HS-5 (cell line): ENCODE data around the gene VPS35L.
A peak's percentile ranks its signal among the peaks of the same experiment; 100 is the strongest.
"Not testable (repeated sequence)": the region's sequence is repeated elsewhere in the genome, so short reads cannot be mapped to it uniquely, and the experiment has no call there.

Experiments
- DNase-seq: peaks from one replicate; pipeline ENCODE4 v3.0.0-alpha.2; 2012; ENCODE audit warnings: low read depth

VPS35L gene

DNA sequence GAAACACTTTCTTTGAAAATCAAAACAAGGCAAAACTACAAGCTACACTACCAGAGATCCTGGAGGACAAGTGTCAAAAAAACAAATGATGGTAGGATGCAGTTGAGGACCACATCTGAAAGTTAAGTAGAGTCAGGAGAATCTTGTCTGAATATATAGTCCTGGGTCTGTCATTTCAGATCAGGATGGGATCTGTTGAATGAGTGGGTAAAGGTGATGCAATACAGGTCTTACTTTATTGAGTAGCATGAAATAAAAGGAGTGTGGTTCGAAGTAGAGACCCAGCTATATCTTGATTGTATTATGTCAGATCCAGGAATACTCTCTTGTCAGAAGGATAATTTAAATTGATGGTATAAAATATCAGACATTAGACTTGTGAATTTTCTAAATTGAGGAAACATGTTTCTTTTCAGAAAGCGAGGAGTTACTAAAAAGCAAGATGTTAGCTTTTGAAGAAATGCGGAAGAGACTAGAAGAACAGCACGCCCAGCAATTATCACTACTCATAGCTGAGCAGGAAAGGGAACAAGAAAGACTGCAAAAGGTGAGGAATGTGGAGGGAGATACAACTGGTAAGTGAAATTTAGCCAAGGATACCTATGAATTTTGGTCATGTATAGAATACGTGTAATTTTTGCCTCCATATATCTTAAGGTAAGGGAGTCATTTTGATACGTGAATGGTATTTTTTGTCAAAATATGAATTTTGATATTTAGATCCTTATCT is 15.1 kb upstream of the VPS35L start:
- no peak for DNase-seq

DNA sequence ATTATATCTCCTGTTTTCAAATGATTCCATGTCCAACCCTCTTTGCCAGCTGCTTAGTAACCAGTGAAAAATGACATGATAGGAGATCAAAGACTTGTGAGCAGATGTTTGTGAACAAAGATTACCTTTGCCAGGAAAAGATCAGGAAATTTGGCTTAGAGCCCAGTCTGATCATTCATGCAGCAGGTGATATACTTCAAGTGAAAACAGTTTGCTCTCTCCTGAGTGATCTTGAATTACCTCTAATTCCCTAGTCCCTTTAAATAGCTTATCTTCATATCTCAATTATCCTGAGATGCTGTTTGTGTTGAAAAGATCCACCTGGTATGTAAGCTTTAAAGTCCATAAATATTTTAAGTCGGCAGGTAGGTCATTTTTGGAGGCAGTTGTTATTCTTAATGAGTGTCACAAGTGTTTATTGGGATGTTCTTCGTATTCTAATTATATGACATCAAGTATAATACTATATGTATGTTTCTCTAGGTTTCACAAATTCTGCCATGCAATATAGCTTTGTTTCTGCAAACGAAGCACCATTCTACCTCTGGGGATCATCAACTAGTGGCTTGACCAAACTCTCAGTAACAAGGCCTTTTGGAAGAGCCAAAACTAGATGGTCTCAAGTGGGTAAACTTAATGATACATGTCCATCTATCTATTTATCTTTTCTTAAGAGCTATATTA is 13.2 kb upstream of the VPS35L start:
- DNase-seq = no peak

DNA sequence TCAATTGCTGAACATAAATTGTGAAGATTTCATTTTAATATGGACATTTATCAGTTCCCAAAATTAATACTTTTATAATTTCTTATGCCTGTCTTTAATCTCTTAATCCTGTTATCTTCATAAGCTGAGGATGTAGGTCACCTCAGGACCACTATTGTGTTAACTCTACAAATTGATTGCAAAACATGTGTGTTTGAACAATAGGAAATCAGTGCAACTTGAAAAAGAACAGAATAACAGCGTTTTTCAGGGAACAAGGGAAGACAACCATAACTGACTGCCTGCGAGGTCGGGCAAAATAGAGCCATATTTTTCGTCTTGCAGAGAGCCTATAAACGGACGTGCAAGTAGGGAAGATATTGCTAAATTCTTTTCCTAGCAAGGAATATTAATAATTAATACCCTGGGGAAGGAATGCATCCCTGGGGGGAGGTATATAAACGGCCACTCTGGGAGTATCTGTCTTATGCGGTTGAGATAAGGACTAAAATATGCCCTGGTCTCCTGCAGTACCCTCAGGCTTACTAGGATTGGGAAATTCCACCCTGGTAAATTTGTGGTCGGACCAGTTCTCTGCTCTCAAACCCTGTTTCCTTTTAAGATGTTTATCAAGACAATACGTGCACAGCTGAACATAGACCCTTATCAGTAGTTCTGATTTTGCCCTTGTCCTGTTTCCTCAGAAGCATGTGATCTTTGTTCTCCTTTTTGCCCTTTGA is 12.1 kb upstream of the VPS35L start:
- DNase-seq = not testable (repeated sequence)

DNA sequence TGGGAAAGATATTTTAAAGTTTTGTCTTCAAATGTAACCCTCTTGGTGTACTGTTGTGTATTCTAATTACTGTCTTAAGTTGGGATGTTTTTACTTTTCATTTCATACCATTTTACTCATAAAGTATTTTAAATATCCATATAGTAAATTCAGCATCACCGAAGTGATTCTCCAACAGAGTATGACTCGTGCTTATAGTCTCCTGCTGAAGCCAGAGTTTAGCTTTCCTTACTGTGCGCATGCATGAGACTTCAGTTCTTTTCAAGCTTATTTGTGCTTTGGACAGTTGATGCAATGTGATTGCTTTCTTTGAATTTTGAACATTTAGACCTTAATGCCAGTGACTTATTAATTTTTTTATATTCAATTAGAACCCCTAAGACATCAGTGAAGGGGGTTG is 7.4 kb upstream of the VPS35L start:
- no peak for DNase-seq

DNA sequence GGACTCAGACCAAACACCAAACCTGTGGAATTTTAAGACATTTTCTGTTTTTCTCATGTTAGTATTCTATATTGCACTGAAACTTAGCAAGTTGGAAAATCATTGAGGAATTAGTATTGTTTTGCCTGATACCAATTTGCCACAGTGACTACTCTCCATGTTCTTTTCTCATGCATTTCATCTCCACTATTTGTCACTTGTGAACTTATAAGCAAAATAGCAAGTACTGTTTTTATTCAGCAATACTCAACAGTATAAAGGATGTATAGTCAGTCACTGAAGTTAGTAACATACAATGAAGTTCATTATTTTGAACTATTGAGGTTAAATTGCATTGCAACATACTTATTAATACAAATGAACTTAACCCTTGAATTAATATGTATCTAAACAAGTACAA is 5.8 kb upstream of the VPS35L start:
- DNase-seq = no peak

DNA sequence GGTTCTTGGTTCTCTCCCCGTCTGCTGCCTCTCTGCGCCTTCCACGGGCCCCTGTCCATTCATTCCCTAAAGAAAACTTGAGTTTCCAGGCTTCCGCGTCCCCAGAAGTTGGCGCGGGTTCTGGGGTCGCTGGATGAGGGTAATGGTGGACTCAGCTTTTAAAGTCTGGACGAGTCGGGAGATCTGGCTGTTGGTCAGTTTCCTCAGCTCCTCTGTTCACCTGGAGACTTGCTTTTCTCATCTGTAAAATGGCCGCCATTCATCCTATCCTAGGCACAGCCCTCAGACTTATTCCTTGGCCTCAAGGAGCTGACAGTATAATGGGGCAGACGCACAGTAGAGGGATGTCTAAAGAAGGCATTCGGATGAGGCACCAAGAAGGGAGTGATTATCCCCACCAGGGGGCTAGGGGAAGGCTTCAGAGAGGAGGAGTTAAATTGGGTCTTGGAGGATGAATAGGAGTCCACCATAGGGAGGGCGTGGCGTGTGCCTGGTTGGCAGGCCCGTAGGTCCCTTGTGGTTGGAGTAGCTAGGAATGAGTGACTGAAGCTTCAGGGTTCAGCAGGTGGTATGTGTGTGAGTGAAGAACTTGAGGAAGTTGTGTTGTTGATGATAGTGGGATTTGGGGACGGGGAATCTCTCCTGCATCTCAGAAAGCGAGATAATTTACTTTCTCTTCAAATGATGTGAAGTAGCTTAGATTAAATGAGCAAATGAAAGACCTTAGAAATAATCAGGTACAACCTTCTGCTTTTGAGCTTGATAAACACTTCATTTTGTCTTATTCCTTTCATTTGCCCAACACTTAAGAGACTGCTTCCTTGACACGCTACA is 652 bp downstream of the VPS35L start:
- DNase-seq = no peak

DNA sequence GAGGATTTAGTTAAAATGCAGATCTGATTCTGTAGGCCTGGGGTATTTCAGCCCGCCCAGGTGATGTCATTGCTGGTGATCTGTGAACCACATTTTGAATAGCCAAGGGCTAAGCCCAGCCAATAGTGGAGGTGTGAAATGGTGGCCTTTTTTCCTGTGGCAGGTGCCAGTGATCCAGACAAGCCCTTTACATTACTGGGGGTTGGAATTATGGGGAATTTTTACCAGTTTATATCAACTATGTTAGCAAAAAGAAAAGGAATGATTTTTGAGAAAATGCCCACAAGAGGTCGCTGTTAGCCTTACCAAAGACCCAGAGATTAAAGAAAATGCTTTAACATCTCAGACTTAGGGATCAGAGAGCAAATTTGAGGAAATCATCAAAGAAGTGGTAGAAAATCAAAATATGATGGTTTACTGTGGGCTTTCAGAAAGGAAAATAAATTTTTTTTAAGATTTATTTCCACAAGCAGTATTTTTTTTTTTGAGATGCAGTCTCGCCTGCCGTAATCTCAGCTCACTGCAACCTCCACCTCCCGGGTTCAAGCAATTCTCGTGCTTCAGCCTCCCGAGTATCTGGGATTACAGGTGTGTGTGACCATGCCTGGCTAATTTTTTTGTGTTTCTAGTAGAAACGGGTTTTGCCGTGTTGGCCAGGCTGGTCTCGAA is 3.9 kb downstream of the VPS35L start:
- DNase-seq = peak; percentile 39

DNA sequence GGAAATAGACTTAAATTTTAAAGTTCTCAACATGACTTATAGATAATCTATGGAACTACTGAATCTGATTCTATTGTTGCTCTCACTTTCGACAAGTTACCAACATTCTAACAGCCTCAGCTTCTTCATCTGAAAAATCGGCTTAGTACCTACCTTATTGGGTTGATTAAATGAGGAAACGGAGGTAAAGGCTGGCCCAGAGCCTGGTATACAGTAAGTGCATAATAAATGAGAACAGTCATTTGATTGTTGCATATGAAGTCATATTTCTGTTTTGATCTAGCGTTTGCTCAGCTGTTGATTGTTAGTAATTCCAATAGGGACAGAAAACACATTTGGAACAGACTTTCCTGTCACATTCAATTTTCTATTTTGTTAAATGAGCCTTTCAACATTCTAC is 4.6 kb downstream of the VPS35L start:
- DNase-seq = no peak

DNA sequence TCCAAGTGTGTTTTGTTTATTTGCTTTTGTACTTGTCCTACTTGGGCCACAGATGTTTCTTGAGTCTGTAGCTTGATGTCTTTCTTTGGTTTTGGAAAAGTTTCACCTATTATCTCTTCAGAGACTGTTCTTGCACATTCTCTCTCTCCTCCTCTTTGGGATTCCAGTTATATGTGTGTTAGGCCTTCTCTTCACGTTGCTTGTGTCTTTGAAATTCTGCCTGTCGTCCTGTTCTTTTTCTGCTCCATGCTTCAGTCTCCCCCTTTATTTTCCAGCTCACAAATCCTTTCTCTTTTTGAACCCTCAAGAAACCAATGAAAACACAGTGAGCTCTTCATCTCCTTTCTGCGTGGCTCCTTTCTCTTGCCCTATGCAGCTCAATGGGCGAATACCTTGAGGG is 7.9 kb downstream of the VPS35L start:
- no peak for DNase-seq

DNA sequence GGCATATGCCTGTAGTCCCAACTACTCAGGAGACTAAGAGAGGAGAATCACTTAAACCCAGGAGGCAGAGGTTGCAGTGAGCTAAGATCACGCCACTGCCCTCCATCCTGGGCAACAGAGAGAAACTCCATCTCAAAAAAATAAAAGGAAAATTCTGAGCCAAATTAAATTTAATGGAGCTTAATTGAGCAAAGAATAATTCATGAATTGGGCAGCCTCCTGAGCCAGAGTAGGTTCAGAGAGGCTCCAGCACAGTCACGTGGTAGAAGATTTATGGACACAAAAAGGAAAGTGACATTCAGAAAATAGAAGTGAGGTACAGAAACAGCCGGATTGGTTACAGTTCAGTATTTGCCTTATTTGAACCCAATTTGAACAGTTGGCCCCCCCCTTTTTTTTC is 10.9 kb downstream of the VPS35L start:
- DNase-seq = no peak

DNA sequence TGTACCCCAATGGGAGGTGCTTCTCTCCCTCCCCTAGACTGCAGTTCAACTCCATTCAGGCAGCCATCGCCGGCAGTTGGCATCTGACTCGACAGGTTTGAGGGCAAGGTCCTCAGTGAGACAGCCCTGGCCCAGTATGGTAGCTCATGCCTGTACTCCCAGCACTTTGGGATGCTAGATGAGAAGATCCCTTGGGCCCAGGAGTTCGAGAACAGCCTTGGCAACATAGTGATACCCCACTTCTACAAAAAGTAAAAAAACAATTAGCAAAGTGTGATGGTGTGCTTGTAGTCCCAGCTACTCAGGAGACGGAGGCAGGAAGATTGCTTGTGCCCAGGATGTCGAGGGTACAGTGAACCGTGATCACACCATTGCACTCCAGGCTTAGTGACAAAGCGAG is 12.1 kb downstream of the VPS35L start:
- no peak for DNase-seq

DNA sequence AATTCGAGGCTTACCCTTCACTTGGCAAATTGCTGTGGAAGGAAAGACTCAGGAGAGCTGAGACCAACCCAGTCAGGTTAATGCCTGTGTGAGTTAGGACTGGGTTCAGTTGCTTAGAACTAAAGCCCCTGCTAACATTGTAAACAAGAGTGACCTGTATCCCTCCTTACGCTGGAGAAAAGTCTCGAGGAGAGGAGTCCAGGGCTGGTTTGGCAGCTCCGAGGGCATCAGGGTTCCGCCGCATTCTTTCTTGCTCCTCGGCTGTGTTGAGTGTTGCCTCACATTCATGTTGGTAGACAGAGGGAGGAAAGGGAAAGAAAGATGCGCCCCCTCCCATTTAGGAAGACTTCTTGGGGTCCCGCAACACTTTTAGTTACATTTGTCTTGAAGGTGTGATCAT is 18.5 kb downstream of the VPS35L start:
- no peak for DNase-seq

DNA sequence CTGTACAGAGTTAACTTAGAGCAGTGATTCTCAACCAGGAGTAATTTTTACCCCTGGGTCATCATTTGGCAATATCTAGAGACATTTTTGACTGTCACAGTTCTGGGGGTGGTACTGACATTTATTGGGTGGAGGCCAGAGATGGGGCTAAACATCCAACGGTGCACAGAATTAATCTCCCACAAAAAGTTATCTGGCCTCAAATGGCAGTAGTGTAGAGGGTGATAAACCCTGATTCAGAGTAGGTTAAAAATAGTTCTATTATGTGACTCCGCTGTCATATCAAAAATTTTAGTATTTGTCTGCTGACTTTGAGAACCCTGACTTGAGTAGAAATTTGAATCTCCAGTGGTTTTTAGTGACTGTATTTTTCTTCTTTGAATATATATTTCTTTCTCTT is 19.1 kb downstream of the VPS35L start:
- no peak for DNase-seq

DNA sequence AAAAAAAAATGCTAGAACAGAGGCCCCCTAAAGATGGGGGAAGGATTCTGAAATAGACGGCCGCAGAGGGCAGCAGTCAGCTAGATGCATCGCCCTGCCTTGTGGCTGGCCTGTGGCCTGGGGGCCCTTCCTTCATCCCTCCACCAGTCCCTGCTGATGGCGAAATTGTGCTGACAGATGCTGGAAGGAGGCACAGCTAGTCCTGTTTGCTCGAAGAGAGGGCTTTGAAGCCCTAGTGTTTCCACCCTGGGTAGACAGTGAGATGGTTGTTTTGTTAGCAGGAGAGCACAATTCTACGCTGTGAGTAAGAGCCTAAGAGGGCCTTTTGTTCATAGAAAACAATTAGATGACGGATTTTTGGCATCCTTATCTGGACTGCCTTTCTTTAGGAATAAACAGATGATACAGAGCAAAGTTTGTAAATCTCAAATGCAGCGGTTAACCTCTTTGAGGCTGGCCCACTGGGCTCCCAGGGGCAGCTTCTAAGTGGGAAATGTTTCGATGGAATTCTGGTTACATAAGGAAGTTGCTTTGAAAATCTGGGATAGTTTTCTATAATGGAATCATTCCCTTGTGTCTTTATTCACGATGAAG is 23.0 kb downstream of the VPS35L start:
- no peak for DNase-seq

DNA sequence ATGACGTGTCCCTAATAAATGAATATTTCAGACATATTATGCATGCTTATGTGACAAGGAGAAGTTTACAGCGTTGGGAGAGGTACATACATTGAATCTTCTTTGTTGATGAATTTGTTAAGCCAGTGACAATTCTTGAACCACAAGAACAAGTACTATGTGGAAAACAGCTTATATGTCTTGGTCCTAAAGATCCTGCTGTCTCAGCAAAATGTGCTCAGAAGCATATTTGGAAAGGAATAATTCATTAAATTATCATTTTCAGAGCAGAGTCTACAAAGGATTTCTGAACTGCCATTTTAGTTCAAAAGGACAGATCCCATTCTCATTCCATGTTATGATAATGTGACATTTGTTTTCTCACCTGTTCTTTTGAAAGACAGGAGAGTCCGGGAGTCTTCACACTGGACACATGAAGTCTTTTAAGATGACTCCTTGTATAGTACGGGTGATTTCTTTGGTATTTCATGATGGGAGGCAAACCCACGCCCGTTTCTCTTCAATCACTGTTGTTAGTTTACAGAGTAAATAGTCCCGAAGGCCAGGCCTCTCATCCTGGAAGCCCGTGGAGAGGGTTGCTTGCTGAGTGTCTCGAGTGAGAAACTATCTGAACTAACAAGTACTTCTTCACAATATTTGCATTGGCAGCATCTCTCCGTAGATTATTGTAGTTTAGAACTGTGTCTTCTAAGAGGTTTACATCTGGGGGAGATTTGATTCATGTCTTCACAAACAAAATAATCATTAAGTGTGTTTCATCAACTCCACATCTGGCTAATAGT is 26.7 kb downstream of the VPS35L start:
- DNase-seq = no peak

DNA sequence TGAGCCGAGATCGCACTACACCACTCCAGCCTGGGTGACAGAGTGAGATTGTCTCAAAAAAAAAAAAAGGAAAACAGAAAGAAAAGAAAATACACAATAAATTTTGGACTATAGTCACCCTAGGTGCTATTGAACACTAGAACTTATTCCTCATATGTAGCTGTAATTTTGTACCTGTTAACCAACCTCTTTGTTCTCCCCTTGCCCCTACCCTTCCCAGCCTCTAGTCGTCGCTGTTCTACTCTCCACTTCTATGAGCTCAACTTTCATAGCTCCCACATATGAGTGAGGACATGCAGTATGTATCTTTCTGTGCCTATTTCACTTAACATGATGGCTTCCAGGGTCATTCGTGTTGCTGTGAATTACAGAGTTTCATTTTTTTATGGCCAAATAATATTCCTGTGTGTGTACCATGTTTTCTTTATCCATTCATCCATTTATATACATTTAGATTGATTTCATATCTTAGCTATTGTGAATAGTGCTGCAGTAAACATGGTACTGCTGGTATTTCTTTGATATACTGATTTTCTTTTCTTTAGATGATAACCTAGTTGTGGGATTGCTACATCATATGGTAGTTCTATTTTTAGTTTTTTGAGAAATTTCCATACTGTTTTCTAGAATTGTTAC is 28.3 kb downstream of the VPS35L start:
- no peak for DNase-seq

DNA sequence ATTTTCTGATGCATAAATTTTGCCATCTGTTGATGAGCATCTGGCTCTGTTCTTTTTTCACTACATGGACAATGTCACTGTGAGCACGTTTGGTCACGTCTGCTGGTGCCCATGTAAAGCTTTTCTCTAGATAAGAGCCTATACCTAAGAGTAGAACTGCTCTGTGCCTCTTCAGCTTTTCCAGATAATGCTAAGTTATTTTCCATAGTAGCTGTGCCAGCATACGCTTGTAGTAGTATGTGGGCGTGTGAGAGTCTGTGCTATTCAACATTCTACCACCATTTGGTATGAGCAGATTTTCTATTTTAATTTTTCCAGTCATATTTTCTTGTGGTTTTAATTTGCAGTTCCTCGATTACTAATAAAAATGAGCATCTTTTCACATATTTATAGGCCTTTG is 33.2 kb downstream of the VPS35L start:
- DNase-seq = no peak

DNA sequence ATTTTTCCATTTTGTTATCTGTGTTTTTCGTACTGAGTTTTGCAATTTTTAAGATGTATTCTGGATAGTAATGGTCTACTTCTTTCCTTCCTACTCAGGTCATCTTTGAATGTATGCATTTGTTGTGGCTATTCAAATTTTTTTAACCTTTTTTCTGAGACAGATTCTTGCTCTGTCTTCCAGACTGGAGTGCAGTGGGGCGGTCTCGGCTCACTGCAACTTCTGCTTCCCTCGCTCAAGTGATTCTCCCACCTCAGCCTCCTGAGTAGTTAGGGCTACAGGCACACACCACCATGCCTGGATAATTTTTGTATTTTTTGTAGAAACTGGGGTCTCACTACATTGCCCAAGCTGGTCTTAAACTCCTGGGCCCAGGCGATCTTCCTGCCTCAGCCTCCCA is 33.6 kb downstream of the VPS35L start:
- no peak for DNase-seq

DNA sequence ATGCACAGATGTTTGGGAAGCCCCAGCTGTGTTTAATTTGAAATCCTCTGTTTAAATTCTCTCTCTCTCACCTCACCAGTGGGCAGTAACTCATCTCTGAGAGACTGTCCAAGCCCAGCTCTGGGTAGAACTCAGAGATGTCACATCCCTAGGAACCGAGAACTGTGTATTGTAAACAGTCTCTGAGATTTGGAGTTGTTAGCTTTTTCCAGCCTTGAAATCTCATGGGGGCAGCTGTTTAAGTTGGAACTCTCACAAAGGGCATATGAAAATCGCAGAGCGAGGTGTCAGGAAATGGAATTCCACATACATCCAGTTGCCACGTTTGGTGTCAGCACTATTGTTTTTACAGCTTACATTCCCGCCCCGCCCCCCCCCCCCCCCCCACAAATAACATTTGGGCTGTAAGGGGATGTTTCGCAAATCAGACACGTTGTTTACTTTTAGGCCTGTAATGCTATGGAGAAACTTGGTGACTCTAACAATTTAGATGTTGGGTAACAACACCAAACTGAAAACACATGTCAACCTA is 34.3 kb downstream of the VPS35L start:
- peak; percentile 37 for DNase-seq
